ENCODE results near the gene HHAT. TPM values are rescaled to one million over a fixed set of nuclear protein-coding genes. Genes with fewer than 3 reads are reported as not detected.

HHAT gene
- polyA plus RNA-seq, 3 donors, result 13.0 to 14.9 (median 14.8) TPM

DNA sequence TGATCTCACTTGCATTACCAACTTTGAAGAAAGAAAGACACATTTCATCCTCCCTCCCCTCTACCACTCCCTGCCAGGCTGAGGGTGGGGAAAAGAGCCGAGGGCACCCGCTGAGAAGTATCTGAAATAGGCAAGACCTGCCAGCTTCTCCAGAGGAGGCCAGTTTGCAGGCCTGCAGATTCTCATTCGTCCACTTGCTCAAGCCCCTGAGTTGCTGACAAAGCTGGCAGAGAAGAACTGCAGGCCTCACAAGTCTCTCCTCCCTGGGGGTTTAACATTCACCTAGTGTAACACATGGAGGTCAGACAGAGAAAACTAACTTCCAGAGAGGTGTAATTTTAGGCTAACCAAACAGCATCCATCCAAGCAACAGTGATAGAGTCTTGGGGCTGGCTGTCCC is 376.4 kb downstream of the HHAT start:
- DNase-seq (ENCODE audit: extremely low read depth in 1 of 11, low read depth in 9 of 11, low spot score in 4 of 11), result no peak

DNA sequence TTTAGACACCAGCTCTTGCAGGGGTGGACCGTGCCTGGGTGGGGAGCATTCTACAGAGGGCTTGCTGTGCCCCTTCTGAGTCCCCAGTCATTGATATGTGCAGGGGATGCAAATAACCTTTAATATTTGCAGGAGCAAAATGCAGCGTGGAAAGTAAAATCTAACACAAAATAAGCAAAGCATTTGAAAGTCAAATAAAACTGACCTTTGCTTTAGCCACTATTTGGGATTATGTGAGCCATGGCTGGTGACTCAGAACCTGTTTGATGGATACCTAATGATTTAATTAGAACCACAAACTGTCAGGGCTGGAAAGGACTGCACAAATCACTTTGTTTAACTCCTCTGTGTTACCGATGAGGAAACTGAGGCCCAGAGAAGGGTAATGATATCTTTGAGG is 377.5 kb downstream of the HHAT start:
- DNase-seq (ENCODE audit: extremely low read depth in 1 of 11, low read depth in 9 of 11, low spot score in 4 of 11), result no peak

DNA sequence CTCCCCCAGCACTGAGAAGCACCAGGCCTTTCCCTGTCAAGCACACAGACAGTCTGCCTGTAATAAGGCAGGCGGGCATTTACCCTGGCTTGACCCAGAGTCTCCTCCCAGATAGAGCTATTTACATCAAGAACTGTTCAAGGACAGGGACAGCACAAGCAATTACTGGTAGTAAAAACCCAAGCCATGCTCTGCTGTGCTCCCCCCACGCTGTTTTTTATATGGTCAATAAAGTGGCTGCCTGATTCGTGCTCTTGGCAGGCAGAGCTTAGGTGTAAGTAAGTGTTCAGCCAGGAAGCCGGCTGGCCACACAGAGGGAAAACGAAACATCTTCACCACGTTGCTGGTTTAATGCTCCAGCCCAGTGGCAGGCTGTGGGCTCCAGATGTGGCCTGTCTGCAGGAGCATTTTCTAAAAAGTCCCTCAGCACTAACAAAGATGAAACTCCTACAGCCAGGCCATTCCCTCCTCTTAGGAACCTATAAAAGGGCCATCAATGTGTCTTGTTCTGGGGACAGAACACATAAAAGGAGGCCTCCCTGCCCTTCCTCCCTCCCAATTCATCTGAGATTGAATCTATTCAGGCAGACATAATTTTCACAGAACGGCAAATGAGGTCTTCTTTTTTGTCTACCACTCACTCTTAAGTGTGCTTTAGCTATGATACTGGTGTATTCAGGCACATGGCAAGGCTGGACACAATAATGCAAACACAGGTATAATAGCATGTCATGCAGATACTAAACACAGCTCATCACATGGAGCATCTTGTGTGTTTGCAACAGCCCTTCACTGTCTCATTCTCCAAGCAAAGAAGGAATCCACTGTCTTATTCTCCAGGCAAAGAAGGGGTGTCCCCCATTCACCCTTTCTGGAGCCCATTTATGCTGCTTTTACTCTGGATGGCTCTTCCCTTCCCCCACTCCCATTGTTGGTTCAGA is 378.9 kb downstream of the HHAT start:
- DNase-seq (ENCODE audit: extremely low read depth in 1 of 11, low read depth in 9 of 11, low spot score in 4 of 11), result no peak

DNA sequence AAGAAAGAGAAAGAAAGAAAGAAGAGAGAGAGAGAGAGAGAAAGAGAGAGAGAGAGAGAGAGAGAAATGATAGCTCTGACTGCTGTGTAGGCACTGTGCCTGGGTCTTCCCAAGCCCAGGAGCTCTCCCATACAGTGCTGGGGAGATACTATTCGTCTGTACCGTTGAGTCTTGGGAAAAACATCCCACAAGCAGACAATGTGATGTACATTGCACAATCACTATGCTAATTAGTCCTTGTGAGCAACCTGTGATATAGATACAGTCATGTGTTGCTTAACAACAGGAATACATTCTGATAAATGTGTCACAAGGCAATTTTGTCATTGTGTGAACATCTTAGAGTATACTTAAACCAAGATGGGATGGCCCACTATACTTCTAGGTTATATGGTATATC is 381.0 kb downstream of the HHAT start:
- no peak for DNase-seq (ENCODE audit: extremely low read depth in 1 of 11, low read depth in 9 of 11, low spot score in 4 of 11)

DNA sequence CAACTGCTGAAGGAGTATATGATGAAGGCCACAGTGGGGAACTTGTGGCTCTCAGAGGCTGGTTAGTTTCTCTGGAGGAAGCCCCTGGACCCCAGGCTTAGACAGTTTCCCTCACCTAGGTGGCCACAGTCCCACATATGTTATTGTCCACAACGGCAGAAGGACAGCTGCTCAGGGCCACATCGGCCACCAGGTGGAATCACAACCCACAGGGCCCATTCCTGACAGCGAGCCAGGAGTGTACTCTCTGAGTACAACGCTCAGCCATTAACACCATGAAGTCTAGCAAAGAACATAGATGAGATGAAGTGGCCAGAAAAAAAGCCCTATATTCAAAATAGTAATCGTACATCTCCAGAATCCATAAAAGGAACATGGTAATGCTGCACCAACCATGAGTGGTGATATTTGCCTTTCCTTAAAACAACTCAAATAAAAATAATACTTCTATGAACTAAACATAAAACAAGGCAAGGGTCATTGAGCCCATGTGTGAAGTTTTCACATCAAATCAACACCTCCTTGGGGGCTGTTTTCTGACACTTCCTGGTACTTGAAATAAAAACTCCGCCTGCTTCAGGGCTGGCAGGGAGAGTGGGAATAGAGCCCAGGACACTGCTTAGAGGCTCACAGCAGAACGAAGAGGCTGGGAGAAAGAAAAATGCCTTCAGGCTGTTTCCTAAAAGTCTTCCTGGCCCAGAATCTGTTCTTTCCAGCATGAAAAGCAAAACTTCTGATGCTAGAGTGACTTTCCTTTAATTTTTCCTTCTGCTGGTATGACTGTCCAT is 383.3 kb downstream of the HHAT start:
- no peak for DNase-seq (ENCODE audit: extremely low read depth in 1 of 11, low read depth in 9 of 11, low spot score in 4 of 11)

DNA sequence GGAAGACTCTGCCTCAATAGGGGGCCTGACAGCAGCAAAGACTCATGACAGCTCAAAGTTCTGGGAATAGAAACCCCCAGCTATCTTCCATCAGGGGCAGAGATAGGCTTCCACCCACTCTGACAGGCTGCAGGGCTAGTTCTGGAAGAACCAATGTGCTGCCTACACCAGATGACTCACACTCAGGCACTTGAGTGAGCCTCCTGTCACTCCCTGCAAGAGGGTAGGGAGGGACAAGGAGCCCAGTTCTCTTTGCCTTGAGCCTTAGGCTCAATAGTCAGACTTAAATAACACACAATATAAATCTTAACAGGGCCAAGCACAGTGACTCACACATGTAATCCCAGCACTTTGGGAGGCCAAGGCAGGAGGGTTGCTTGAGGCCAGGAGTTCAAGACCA is 386.4 kb downstream of the HHAT start:
- no peak for DNase-seq (ENCODE audit: extremely low read depth in 1 of 11, low read depth in 9 of 11, low spot score in 4 of 11)

DNA sequence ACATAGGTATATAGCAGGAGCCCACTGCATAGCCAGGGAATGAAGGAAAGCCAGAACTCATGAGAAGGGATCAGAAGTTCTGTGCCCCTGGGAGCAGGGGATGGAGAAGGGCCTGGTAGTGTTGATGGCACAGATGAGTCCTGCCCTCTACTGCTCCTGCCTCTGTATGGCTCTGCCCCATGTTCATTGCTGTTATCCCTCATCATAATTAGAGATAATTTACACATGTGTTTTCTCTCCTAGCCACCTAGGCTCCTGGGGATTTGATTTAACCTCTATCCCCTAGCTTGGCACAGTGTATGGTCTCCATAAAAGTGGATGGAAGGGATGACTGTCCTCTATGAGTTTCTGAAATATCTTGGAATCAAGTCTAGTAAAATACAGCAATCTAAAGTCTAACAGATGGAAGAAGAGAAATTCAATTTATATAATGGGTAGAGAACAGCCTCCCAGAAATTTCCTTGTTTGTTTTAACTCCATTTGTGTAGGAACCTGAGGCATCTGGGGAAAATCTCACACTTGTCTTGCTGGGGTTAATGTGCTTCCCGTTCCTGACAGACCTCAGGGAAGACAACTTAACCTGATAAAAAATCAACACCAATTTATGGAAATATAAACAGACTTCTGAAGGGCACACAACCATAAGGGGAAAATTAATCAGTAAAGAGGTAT is 393.8 kb downstream of the HHAT start:
- DNase-seq (ENCODE audit: extremely low read depth in 1 of 11, low read depth in 9 of 11, low spot score in 4 of 11), result no peak

DNA sequence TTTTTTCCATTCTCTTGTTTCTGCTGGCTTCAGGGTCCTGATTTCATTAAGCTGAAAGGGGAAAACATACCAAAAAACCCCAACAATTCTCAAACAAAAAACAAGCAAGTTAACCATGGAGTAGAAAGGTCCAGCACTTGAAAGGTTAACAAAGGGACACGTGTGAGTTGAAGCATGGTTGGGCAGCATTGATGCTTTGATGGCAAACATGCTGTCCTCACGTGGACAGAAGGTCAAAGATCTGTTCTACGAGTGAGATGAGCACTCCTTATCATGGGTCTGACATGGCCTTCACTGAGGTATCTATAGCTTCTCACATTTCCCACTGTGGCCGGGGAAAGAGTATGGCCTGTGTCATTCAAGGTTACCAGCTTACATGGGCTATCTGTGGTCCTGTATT is 394.9 kb downstream of the HHAT start:
- no peak for DNase-seq (ENCODE audit: extremely low read depth in 1 of 11, low read depth in 9 of 11, low spot score in 4 of 11)

DNA sequence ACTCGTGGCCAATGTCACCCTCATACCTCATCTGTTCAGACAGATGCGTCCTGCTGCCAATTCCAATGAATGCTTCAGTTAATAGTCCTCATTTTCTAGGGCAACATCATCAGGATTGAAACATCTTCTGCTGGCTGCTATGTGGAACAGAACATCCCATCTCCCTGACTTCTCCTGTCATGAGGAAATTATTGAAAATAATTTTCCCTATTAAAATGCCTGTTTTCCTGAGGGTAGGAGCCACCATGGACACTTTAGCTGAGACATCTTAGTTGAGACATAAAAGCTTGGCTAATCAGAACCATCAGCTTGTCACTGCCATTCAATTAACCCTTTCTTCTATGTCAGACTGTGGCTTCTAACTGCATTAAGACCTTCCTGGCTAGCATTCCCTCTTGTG is 396.1 kb downstream of the HHAT start:
- no peak for DNase-seq (ENCODE audit: extremely low read depth in 1 of 11, low read depth in 9 of 11, low spot score in 4 of 11)

Other genes with a start within 250 kb of the HHAT start
- 1 to 10 TPM; 2.8 to 3.9 (median 3.5) TPM for gene SERTAD4, start 96.1 kb upstream of the HHAT start, polyA plus RNA-seq (ENCODE audit: insufficient read length in 3 of 3)